Stomach (tissue), 9 donors: ENCODE results near the gene EML5. TPM values are rescaled to one million over a fixed set of nuclear protein-coding genes. Genes with fewer than 3 reads are reported as not detected.

Source experiments
- DNase-seq, 2 donors: peaks; one replicate each; pipeline versions ENCODE4 v3.0.0 to v3.0.0-alpha.2; 2013 to 2019
- H3K27ac ChIP-seq, 5 donors: fragments of 200-600 bp in 4 of 5; sonication (generic) in 4 of 5; one replicate each; pipeline ENCODE4 v1.5.1; 2013 to 2019; ENCODE audit warnings: mild to moderate bottlenecking in 1 of 5, moderate library complexity in 1 of 5
- H3K27me3 ChIP-seq, 3 donors: fragments of 200-600 bp; sonication (generic); one replicate each; pipeline ENCODE4 v1.5.1; 2017 to 2019; ENCODE audit warnings: mixed run types in 1 of 3
- H3K36me3 ChIP-seq, 4 donors: fragments of 200-600 bp; sonication (generic); 1 replicate in 3 of 4; 2 replicates in 1 of 4; pipeline ENCODE4 v1.5.1; 2016 to 2019
- H3K4me1 ChIP-seq, 4 donors: fragments of 200-600 bp; sonication (generic); one replicate each; pipeline ENCODE4 v1.5.1; 2016 to 2019
- H3K4me3 ChIP-seq, 4 donors: fragments of 200-600 bp; sonication (generic) in 3 of 4; one replicate each; pipeline ENCODE4 v1.5.1; 2016 to 2019; ENCODE audit warnings: mild to moderate bottlenecking in 1 of 4
- H3K9me3 ChIP-seq, 4 donors: fragments of 200-600 bp; sonication (generic); one replicate each; pipeline ENCODE4 v1.5.1; 2016 to 2019
- EP300 ChIP-seq: sonication (generic); formaldehyde crosslinking; IDR thresholded peaks from one replicate; pipeline ENCODE4 v1.6.1; 2017; ENCODE audit warnings: antibody characterized with exemption
- POLR2A ChIP-seq, 4 donors: fragments of 450-650 bp; IDR thresholded peaks; one replicate each; pipeline ENCODE4 v1.6.1; 2016; ENCODE audit warnings: antibody characterized with exemption in 4 of 4, control low read depth in 2 of 4, mild to moderate bottlenecking in 1 of 4, moderate library complexity in 1 of 4
- POLR2AphosphoS5 ChIP-seq, 3 donors: sonication (generic); formaldehyde crosslinking; IDR thresholded peaks; one replicate each; pipeline ENCODE4 v1.6.1; 2016; ENCODE audit warnings: antibody characterized with exemption in 3 of 3
- WGBS, 5 donors: extraction: QIAGEN DNeasy Blood & Tissue Kit in 3 of 5; methylation state at CpG; one replicate each; pipeline versions ENCODE4 v1.1.5 to v1.1.7; 2013 to 2018; 5-methylcytosine and 5-hydroxymethylcytosine counted together
- intact Hi-C: fragments of 100-400 bp; cut with DNase I; formaldehyde crosslinking; loops from one replicate; pipeline ENCODE4 v1.15.1; 2023; ENCODE audit warnings: low total_unique reads
- polyA plus RNA-seq, 3 donors: library from polyadenylated mRNA; stranded (reverse); fragments of 200-250 nt; gene quantifications; one replicate each; pipeline ENCODE4 v1.2.3, GENCODE V29; 2013
- total RNA-seq, 5 donors: library from RNA; depleted of rRNA; stranded (reverse); fragments of >200 nt; gene quantifications; one replicate each; pipeline versions ENCODE4 v1.1.0 to v1.2.3, GENCODE V29; 2014 to 2016
- TF ChIP-seq, protein P1 (sequence below), 7 experiments: fragments of 450-650 bp in 4 of 7; fragments of 200-600 bp in 3 of 7; sonication (generic) in 3 of 7; IDR thresholded peaks; one replicate each; pipeline ENCODE4 v1.5.1; 2016 to 2019; ENCODE audit warnings: antibody characterized with exemption in 7 of 7, control low read depth in 2 of 7, mild to moderate bottlenecking in 1 of 7
- donor health status: healthy with polysubstance abuse.
- donor health status: Bipolar disorder and iron deficiency.
- donor health status: healthy.

Gene EML5
- total and polyA plus RNA-seq, 8 donors = 0.19 to 10.3 (median 0.92) TPM; not detected in 1

DNA sequence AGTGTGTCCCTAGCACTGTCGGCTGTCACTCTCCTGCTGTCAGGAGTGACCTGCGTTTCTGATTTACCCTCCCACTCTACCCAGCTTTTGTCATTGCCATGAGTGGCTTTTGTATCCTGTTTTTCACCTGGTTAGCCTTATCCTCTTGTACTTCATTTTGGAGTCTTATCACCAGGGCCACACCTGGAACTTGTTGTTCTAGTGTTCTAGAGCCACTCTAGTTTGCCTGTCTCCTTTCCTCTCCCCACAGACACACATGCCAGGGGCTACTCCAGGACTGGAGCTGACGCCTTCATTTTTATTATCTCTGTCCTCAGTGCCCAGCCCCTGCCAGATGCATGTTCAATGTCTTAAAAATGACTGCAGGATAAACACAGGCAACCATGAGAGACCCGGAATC is 195.7 kb downstream of the EML5 start:
- no peak overlapping the region for H3K4me3 ChIP-seq
- H3K4me1 ChIP-seq = peaks cover 0 to under 1% (median 0%) of the 10 kb centered on the region in 4 donors
- H3K27me3 ChIP-seq = no peaks in the 10 kb centered on the region
- no peaks in the 10 kb centered on the region for H3K9me3 ChIP-seq
- TF ChIP-seq EP300 (no peak), POLR2A (IDR thresholded peaks at IDR 0.05) (no peak), POLR2AphosphoS5 (IDR thresholded peaks at IDR 0.05) (no peak)
- TF ChIP-seq, protein P1, sequence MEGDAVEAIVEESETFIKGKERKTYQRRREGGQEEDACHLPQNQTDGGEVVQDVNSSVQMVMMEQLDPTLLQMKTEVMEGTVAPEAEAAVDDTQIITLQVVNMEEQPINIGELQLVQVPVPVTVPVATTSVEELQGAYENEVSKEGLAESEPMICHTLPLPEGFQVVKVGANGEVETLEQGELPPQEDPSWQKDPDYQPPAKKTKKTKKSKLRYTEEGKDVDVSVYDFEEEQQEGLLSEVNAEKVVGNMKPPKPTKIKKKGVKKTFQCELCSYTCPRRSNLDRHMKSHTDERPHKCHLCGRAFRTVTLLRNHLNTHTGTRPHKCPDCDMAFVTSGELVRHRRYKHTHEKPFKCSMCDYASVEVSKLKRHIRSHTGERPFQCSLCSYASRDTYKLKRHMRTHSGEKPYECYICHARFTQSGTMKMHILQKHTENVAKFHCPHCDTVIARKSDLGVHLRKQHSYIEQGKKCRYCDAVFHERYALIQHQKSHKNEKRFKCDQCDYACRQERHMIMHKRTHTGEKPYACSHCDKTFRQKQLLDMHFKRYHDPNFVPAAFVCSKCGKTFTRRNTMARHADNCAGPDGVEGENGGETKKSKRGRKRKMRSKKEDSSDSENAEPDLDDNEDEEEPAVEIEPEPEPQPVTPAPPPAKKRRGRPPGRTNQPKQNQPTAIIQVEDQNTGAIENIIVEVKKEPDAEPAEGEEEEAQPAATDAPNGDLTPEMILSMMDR (IDR thresholded peaks at IDR 0.05) = no peak
- 83 to 95% (median 86%) methylated on average over 4 of the region's 4 CpGs for WGBS, 5 donors
- DNase-seq = no peak
- intact Hi-C loops = no loop called here
- peaks cover 49 to 94% (median 93%) of the 10 kb centered on the region in 4 donors for H3K36me3 ChIP-seq
- H3K27ac ChIP-seq = no peak overlapping the region

DNA sequence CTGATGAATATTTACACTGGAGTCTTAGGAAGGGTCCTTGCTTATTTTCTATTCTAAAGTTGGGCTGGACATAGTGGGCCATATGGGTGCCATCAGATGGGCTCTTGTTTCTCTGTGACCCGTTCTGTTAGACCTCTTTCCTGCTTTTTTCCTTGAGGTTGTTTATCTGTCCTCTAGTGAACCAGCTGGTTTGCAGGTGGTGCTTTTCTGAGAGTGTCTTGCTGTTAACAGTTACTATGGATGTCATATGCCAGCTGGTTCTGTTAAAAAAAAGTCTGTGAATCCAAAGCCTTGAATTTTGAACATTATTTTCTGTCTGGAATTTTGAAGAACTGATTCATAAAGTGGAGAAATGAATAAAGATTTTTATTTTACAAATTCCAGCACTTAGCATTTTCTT is 200.7 kb downstream of the EML5 start:
- Histone ChIP-seq H3K27me3 (no peaks in the 10 kb centered on the region), H3K9me3 (no peaks in the 10 kb centered on the region), H3K27ac (no peak overlapping the region), H3K4me3 (no peak overlapping the region), H3K4me1 (peaks cover 0 to 18% (median 0%) of the 10 kb centered on the region in 4 donors), H3K36me3 (peaks cover 21 to 93% (median 88%) of the 10 kb centered on the region in 4 donors)
- 0 to 67% (median 21%) methylated on average over 1 of the region's 1 CpG for WGBS, 5 donors
- peak in 1 of 2 donors; percentile 53 for DNase-seq
- intact Hi-C loops = no loop called here
- TF ChIP-seq POLR2AphosphoS5 (IDR thresholded peaks at IDR 0.05) (no peak), POLR2A (IDR thresholded peaks at IDR 0.05) (no peak)

DNA sequence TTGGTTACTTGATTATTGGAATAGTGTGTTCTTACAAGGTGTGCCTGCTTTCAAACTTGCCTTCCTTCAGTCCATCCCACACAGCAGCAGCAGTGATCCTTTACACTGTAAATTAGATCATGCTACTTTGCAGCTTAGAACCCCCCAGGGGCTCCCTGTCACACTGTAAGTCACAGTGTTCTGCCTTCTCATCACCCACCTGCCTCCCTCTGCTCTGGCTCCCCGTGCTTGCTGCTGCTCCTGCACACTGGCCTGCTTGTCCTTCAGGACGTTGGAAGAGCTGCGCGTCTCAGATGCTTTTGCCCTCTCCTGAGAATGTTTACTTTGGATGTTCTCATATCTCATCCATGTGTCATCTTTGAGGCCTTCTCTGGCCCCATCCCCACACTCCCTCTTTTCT is 202.6 kb downstream of the EML5 start:
- no peak for DNase-seq
- TF ChIP-seq POLR2A (IDR thresholded peaks at IDR 0.05) (no peak), POLR2AphosphoS5 (IDR thresholded peaks at IDR 0.05) (peak in 1 of 3 donors; percentile 20)
- TF ChIP-seq, protein P1 (IDR thresholded peaks at IDR 0.05) = no peak
- Histone ChIP-seq H3K36me3 (peaks cover 25 to 94% (median 88%) of the 10 kb centered on the region in 4 donors), H3K4me3 (no peak overlapping the region), H3K27me3 (no peaks in the 10 kb centered on the region), H3K9me3 (no peaks in the 10 kb centered on the region), H3K4me1 (peaks cover 0 to 18% (median 0%) of the 10 kb centered on the region in 4 donors), H3K27ac (no peak overlapping the region)
- 51 to 75% (median 71%) methylated on average over 4 of the region's 4 CpGs for WGBS, 5 donors
- intact Hi-C loops = no loop called here

DNA sequence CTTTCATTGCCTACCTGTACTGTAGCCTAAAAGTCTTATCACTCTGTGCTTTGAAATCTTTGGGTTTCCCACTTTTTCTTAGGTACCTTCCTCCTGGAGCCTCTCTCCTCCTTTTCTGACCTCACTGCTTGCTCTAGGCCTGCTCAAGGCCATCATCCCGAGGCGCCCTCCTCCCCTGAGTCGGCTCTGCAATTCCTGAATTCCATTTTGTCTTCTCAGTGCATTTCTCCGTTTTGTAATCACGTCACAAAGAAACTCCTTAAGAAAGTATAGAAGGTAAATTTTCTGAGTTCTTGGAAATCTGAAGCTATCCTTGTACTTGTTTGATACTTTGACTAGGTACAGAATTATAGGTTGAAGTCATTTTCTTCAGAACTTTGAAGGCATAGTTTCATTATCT is 204.7 kb downstream of the EML5 start:
- DNase-seq = no peak
- 91 to 96% (median 96%) methylated on average over 5 of the region's 5 CpGs for WGBS, 5 donors
- peaks cover 33 to 95% (median 88%) of the 10 kb centered on the region in 4 donors for H3K36me3 ChIP-seq
- no peak overlapping the region for H3K4me3 ChIP-seq
- TF ChIP-seq EP300 (no peak), POLR2AphosphoS5 (IDR thresholded peaks at IDR 0.05) (no peak), POLR2A (IDR thresholded peaks at IDR 0.05) (no peak)
- TF ChIP-seq, protein P1 (IDR thresholded peaks at IDR 0.05) = no peak
- intact Hi-C loops = no loop called here
- H3K27me3 ChIP-seq = no peaks in the 10 kb centered on the region
- no peaks in the 10 kb centered on the region for H3K9me3 ChIP-seq
- no peak overlapping the region for H3K27ac ChIP-seq
- H3K4me1 ChIP-seq = peaks cover 0 to 18% (median 0%) of the 10 kb centered on the region in 4 donors

DNA sequence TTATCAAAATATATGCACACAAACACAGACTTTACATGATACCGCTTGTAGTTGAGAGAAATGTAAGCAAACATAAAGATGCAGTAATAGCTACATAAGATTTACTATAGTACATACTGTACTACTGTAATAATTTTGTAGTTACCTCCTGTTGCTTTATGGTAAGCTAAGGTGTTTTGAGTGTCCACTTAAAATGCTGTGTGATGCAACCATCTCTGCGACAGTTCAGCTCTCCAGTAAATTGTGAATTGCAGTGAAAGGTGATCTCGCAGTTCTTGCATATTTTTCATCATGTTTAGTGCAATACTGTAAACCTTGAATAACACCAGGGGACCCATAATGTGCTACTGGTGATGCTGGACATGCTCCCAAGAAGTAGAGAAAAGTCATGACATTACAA is 208.3 kb downstream of the EML5 start:
- 95 to 98% (median 97%) methylated on average over 3 of the region's 3 CpGs for WGBS, 5 donors
- no peak overlapping the region for H3K4me3 ChIP-seq
- TF ChIP-seq EP300 (no peak), POLR2A (IDR thresholded peaks at IDR 0.05) (no peak), POLR2AphosphoS5 (IDR thresholded peaks at IDR 0.05) (no peak)
- TF ChIP-seq, protein P1 (IDR thresholded peaks at IDR 0.05) = no peak
- H3K9me3 ChIP-seq = no peaks in the 10 kb centered on the region
- no peak for DNase-seq
- no peaks in the 10 kb centered on the region for H3K27me3 ChIP-seq
- H3K4me1 ChIP-seq = no peaks in the 10 kb centered on the region
- intact Hi-C loops = no loop called here
- H3K36me3 ChIP-seq = peaks cover 27 to 98% (median 95%) of the 10 kb centered on the region in 4 donors
- no peak overlapping the region for H3K27ac ChIP-seq
